ENCODE measurements around the gene TYW5. TPM values are rescaled to one million over a fixed set of nuclear protein-coding genes. Genes with fewer than 3 reads are reported as not detected.

The TYW5 gene
- total and polyA plus RNA-seq, 2 of the 13 experiments (the other 11 are each of a cell fraction or from before 2014, with no cell fraction given): 8.3 to 14.6 TPM

- no peak for TF ChIP-seq PRDM10 (CRISPR knock-in tag; IDR thresholded peaks at IDR 0.05; ENCODE audit: low read depth)
- no peak for TF ChIP-seq NCOA2 (CRISPR knock-in tag; IDR thresholded peaks at IDR 0.05)
- no peak for TF ChIP-seq AGO2 (optimal IDR thresholded peaks at IDR 0.05; ENCODE audit: low read depth, low read length)
- TF ChIP-seq ZNF547 (CRISPR knock-in tag; IDR thresholded peaks at IDR 0.05): no peak
- TF ChIP-seq ATAD3A (CRISPR knock-in tag; IDR thresholded peaks at IDR 0.05): no peak
- no peak for TF ChIP-seq HMGXB4 (CRISPR knock-in tag; IDR thresholded peaks at IDR 0.05; ENCODE audit: borderline replicate concordance in 1 of 2, low read depth in 1 of 2)
- no peak for TF ChIP-seq ZNF879 (CRISPR knock-in tag; IDR thresholded peaks at IDR 0.05)
- TF ChIP-seq FOXK2 (IDR thresholded peaks at IDR 0.05): no peak
- no peak; the same call in 1 of the 2 replicates for TF ChIP-seq BRD4 (CRISPR knock-in tag; IDR thresholded peaks at IDR 0.05)
- no peak for TF ChIP-seq ZNF747 (CRISPR knock-in tag; IDR thresholded peaks at IDR 0.05; ENCODE audit: borderline replicate concordance)
- no peak for TF ChIP-seq FOXK1 (CRISPR knock-in tag; IDR thresholded peaks at IDR 0.05; ENCODE audit: borderline replicate concordance, low read depth)
- no peak for TF ChIP-seq HES4 (CRISPR knock-in tag; IDR thresholded peaks at IDR 0.05; ENCODE audit: borderline replicate concordance)
- TF ChIP-seq ZNF180 (CRISPR knock-in tag; IDR thresholded peaks at IDR 0.05; ENCODE audit: borderline replicate concordance, low read depth): no peak; the same call in 1 of the 2 replicates
- no peak for TF ChIP-seq CREB1 (IDR thresholded peaks at IDR 0.05)
- 0 out of 2 replicates have a peak, but pooled peaks have one; percentile 2 for TF ChIP-seq CREB1 (CRISPR knock-in tag; IDR thresholded peaks at IDR 0.05)
- no peak for TF ChIP-seq ZSCAN21 (CRISPR knock-in tag; IDR thresholded peaks at IDR 0.05; ENCODE audit: borderline replicate concordance)
- TF ChIP-seq CCAR2 (optimal IDR thresholded peaks at IDR 0.05; ENCODE audit: low read depth, low read length): peak; percentile 16
- TF ChIP-seq NAIF1 (CRISPR knock-in tag; IDR thresholded peaks at IDR 0.05; ENCODE audit: borderline replicate concordance): no peak
- no peak for TF ChIP-seq PTBP1 (IDR thresholded peaks at IDR 0.05; ENCODE audit: low read depth, low read length, poor library complexity, severe bottlenecking)
- TF ChIP-seq POLR2AphosphoS2 (IDR thresholded peaks at IDR 0.05; ENCODE audit: low read depth, low read length): no peak
- no peak for TF ChIP-seq ZNF761 (CRISPR knock-in tag; conservative IDR thresholded peaks at IDR 0.05)
- no peak for TF ChIP-seq ZBTB2 (CRISPR knock-in tag; IDR thresholded peaks at IDR 0.05; ENCODE audit: low read depth)
- 0 out of 2 replicates have a peak, but pooled peaks have one; percentile 0 for TF ChIP-seq GLMP (CRISPR knock-in tag; IDR thresholded peaks at IDR 0.05; ENCODE audit: borderline replicate concordance)
- TF ChIP-seq HOXA3 (CRISPR knock-in tag; IDR thresholded peaks at IDR 0.05): no peak
- TF ChIP-seq HMG20B (CRISPR knock-in tag; conservative IDR thresholded peaks at IDR 0.05): no peak
Measured at GRCh38 chr2:199955007-199955338, 318 bp downstream of the TYW5 start (continued).
